HepG2 (cell line): ENCODE data around the gene FBXO24. TPM values are rescaled to one million over a fixed set of nuclear protein-coding genes. Genes with fewer than 3 reads are reported as not detected.

ENCODE experiments used
- ELK4 ChIP-seq: sonication (generic); formaldehyde crosslinking; IDR thresholded peaks from 2 replicates; pipeline ENCODE4 v1.9.0; 2021; ENCODE audit warnings: missing genetic modification reagents, borderline replicate concordance
- FOXC1 ChIP-seq: sonication (generic); formaldehyde crosslinking; IDR thresholded peaks from 2 replicates; pipeline ENCODE4 v1.8.0; 2022; ENCODE audit warnings: mild to moderate bottlenecking, missing genetic modification reagents, borderline replicate concordance
- GLI4 ChIP-seq: sonication (generic); formaldehyde crosslinking; IDR thresholded peaks from 2 replicates; pipeline ENCODE4 v1.5.1; 2020; ENCODE audit warnings: missing genetic modification reagents, mild to moderate bottlenecking, moderate library complexity, borderline replicate concordance
- IKZF4 ChIP-seq: sonication (generic); formaldehyde crosslinking; IDR thresholded peaks from 2 replicates; pipeline ENCODE4 v1.5.1; 2020; ENCODE audit warnings: borderline replicate concordance, mild to moderate bottlenecking, low read depth, missing genetic modification reagents; ENCODE audit errors: not compliant biosample characterization
- KDM5B ChIP-seq: sonication (generic); formaldehyde crosslinking; IDR thresholded peaks from 2 replicates; pipeline ENCODE4 v1.4.0; 2020; ENCODE audit warnings: missing genetic modification reagents, mild to moderate bottlenecking, borderline replicate concordance
- KLF6 ChIP-seq: IDR thresholded peaks from 2 replicates; pipeline ENCODE4 v1.8.0; 2016; ENCODE audit warnings: missing biosample characterization, missing genetic modification reagents
- MNT ChIP-seq: fragments of 450-650 bp; IDR thresholded peaks from 2 replicates; pipeline ENCODE4 v1.6.1; 2016
- PREB ChIP-seq: sonication (generic); formaldehyde crosslinking; IDR thresholded peaks from 2 replicates; pipeline ENCODE4 v1.4.0; 2020; ENCODE audit warnings: missing genetic modification reagents
- ZBTB38 ChIP-seq: sonication (generic); formaldehyde crosslinking; IDR thresholded peaks from 2 replicates; pipeline ENCODE4 v1.5.1; 2020; ENCODE audit warnings: mild to moderate bottlenecking, missing genetic modification reagents
- ZEB1 ChIP-seq: IDR thresholded peaks from 2 replicates; pipeline ENCODE4 v1.6.1; 2012; ENCODE audit warnings: mild to moderate bottlenecking, low read depth, inconsistent platforms; ENCODE audit not compliant: insufficient replicate concordance
- ZFY ChIP-seq: sonication (generic); formaldehyde crosslinking; IDR thresholded peaks from 2 replicates; pipeline ENCODE4 v1.4.0; 2020; ENCODE audit warnings: missing genetic modification reagents
- ZIK1 ChIP-seq: sonication (generic); formaldehyde crosslinking; IDR thresholded peaks from 2 replicates; pipeline ENCODE4 v1.5.0; 2020; ENCODE audit warnings: mild to moderate bottlenecking, low read depth, missing genetic modification reagents, borderline replicate concordance
- ZNF207 ChIP-seq: fragments of 450-650 bp; IDR thresholded peaks from 2 replicates; pipeline ENCODE4 v1.6.1; 2016; ENCODE audit warnings: antibody characterized with exemption, borderline replicate concordance
- ZNF263 ChIP-seq: sonication (generic); formaldehyde crosslinking; IDR thresholded peaks from 2 replicates; pipeline ENCODE4 v1.4.0; 2020; ENCODE audit warnings: missing genetic modification reagents
- ZNF562 ChIP-seq: sonication (generic); formaldehyde crosslinking; IDR thresholded peaks from 2 replicates; pipeline ENCODE4 v1.8.0; 2022; ENCODE audit warnings: missing genetic modification reagents, borderline replicate concordance
- ZNF790 ChIP-seq: sonication (generic); formaldehyde crosslinking; IDR thresholded peaks from 2 replicates; pipeline ENCODE4 v1.8.0; 2022; ENCODE audit warnings: missing genetic modification reagents, mild to moderate bottlenecking, borderline replicate concordance
- ZSCAN25 ChIP-seq: sonication (generic); formaldehyde crosslinking; IDR thresholded peaks from 2 replicates; pipeline ENCODE4 v1.8.0; 2022; ENCODE audit warnings: mild to moderate bottlenecking, missing genetic modification reagents
- polyA plus RNA-seq, 8 experiments: library from polyadenylated mRNA; depleted of rRNA in 3 of 8; stranded (reverse) in 7 of 8; unstranded in 1 of 8; fragments of >200 nt; fragmentation: Illumina TruSeq in 4 of 8; extraction: Trizol in 4 of 8; gene quantifications; 2 replicates each; pipeline versions ENCODE4 v1.2.1 to v1.2.3, GENCODE V29; 2011 to 2016; ENCODE audit warnings: low read depth in 4 of 8, missing spikeins in 1 of 8, mixed read lengths in 1 of 8; ENCODE audit not compliant: insufficient read depth in 1 of 8
- total RNA-seq, 5 experiments: library from RNA; depleted of rRNA; stranded (reverse); fragments of >200 nt; fragmentation: Illumina TruSeq; extraction: Trizol; gene quantifications; 2 replicates each; pipeline ENCODE4 v1.2.3, GENCODE V29; 2016; ENCODE audit warnings: low read depth in 1 of 5
- TF ChIP-seq, protein P1 (sequence below): sonication (generic); formaldehyde crosslinking; IDR thresholded peaks from 2 replicates; pipeline ENCODE4 v1.8.0; 2022; ENCODE audit warnings: mild to moderate bottlenecking, missing genetic modification reagents, borderline replicate concordance
- TF ChIP-seq, protein P2 (sequence below): sonication (generic); formaldehyde crosslinking; conservative IDR thresholded peaks from 2 replicates; pipeline ENCODE4 v1.8.0; 2022; ENCODE audit warnings: mild to moderate bottlenecking, moderate library complexity, missing genetic modification reagents
- TF ChIP-seq, protein P3 (sequence below): sonication (generic); formaldehyde crosslinking; IDR thresholded peaks from 2 replicates; pipeline ENCODE4 v1.5.1; 2020; ENCODE audit warnings: missing genetic modification reagents, mild to moderate bottlenecking, borderline replicate concordance

The FBXO24 gene
- total and polyA plus RNA-seq, 2 of the 13 experiments (the other 11 are each of a cell fraction or from before 2014, with no cell fraction given) = 0.20 to 0.55 TPM

DNA sequence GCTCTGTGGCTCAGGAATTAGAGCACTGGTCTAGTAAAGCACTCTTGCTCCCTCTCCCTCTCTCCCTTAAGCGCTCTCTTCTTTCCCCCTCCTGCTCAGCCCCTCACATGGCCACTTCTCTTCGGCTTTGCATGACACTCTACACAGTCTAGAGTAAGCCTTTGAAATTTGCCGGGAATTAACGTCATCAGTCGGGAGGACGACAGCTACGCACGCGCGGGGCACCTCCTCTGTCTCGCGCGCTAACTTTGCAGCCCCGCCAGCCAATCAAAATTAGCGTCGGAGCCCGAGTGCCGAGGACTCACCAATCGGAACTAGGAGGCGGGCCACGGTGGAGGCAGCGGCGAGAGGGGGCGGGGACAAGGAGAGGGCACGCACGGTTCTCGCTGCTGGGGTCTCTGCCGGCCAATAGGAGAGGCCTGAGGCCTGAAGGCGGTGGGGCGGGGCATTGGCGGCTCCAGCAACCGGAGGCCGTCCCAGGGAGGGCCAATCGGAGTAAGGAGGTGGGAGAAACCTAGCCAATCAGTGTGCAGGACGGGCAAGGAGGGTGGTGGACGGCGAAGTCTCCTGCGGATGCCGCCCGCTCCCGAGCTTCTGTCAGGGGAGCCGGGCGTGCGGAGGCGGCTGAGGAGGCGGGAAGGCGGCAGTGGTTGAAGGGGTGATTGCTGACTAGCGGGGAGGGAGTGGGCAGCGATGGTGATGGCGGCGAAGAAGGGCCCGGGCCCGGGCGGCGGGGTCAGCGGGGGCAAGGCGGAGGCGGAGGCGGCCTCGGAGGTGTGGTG lies 47.3 kb upstream of the FBXO24 start, which contains the start of gene AGFG2 (continued):
- TF ChIP-seq ELK4 (no peak), ZSCAN25 (CRISPR knock-in tag) (0 out of 2 replicates have a peak, but pooled peaks have one; percentile 41), PREB (no peak), FOXC1 (CRISPR knock-in tag) (peak; percentile 79), ZFY (peak; percentile 11; the same call in 1 of the 2 replicates), KLF6 (CRISPR knock-in tag) (no peak), ZNF207 (no peak), ZNF263 (CRISPR knock-in tag) (no peak), KDM5B (peak; percentile 54; the same call in 1 of the 2 replicates), ZIK1 (CRISPR knock-in tag) (no peak), IKZF4 (no peak), ZEB1 (no peak), ZNF790 (CRISPR knock-in tag) (peak; percentile 83; the same call in 1 of the 2 replicates), ZNF562 (no peak), ZBTB38 (CRISPR knock-in tag) (no peak; the same call in 1 of the 2 replicates), GLI4 (CRISPR knock-in tag) (0 out of 2 replicates have a peak, but pooled peaks have one; percentile 25), MNT (peak; percentile 96)
- TF ChIP-seq, protein P1, sequence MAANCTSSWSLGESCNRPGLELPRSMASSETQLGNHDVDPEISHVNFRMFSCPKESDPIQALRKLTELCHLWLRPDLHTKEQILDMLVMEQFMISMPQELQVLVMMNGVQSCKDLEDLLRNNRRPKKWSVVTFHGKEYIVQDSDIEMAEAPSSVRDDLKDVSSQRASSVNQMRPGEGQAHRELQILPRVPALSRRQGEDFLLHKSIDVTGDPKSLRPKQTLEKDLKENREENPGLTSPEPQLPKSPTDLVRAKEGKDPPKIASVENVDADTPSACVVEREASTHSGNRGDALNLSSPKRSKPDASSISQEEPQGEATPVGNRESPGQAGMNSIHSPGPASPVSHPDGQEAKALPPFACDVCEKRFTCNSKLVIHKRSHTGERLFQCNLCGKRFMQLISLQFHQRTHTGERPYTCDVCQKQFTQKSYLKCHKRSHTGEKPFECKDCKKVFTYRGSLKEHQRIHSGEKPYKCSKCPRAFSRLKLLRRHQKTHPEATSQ (CRISPR knock-in tag) = peak; percentile 89; the same call in 1 of the 2 replicates
- TF ChIP-seq, protein P2, sequence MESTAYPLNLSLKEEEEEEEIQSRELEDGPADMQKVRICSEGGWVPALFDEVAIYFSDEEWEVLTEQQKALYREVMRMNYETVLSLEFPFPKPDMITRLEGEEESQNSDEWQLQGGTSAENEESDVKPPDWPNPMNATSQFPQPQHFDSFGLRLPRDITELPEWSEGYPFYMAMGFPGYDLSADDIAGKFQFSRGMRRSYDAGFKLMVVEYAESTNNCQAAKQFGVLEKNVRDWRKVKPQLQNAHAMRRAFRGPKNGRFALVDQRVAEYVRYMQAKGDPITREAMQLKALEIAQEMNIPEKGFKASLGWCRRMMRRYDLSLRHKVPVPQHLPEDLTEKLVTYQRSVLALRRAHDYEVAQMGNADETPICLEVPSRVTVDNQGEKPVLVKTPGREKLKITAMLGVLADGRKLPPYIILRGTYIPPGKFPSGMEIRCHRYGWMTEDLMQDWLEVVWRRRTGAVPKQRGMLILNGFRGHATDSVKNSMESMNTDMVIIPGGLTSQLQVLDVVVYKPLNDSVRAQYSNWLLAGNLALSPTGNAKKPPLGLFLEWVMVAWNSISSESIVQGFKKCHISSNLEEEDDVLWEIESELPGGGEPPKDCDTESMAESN (CRISPR knock-in tag) = peak; percentile 64
- TF ChIP-seq, protein P3, sequence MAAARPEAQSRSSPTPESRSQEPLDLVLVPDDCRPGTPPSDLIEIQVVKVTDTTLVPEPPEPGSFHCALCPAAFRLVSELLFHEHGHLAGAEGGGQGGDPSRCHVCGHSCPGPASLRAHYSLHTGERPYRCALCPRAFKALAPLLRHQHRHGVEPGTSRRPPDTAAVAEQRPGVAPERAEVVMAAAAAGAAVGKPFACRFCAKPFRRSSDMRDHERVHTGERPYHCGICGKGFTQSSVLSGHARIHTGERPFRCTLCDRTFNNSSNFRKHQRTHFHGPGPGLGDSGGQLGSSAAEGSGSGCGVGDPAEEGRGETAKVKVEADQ (CRISPR knock-in tag) = no peak
